Germinal center (tissue), 1 donor: ENCODE results near the gene SEBOX.

Experiments used
- DNase-seq: peaks from one replicate; pipeline ENCODE4 v3.0.0; 2012; ENCODE audit warnings: mixed read lengths, low spot score

Gene SEBOX

GRCh38 chr17:28368915-28369683, 4.1 kb upstream of the SEBOX start:
- DNase-seq = no peak

GRCh38 chr17:28368306-28368831, 3.4 kb upstream of the SEBOX start:
- no peak for DNase-seq

GRCh38 chr17:28367641-28368305, 2.8 kb upstream of the SEBOX start:
- DNase-seq = no peak

- no peak for DNase-seq
Measured at GRCh38 chr17:28366605-28367004, 1.6 kb upstream of the SEBOX start.

- no peak for DNase-seq
Measured at GRCh38 chr17:28365487-28365886, 488 bp upstream of the SEBOX start.

GRCh38 chr17:28363776-28364650, 986 bp downstream of the SEBOX start:
- DNase-seq = no peak

GRCh38 chr17:28363186-28363585, 1.8 kb downstream of the SEBOX start:
- DNase-seq = no peak

- no peak for DNase-seq
Measured at GRCh38 chr17:28357901-28358197, 7.2 kb downstream of the SEBOX start.

GRCh38 chr17:28357061-28357900, 7.7 kb downstream of the SEBOX start, which contains the start of gene POLDIP2:
TSS of gene POLDIP2 (minus strand) at chr17:28357527. CDS start at chr17:28357448, 79 bp downstream.
- peak; percentile 94 for DNase-seq

GRCh38 chr17:28350271-28350670, 14.7 kb downstream of the SEBOX start:
- DNase-seq = no peak

- DNase-seq = no peak
Measured at GRCh38 chr17:28348979-28349378, 16.0 kb downstream of the SEBOX start.

GRCh38 chr17:28347261-28347891, 17.6 kb downstream of the SEBOX start:
- no peak for DNase-seq

GRCh38 chr17:28346746-28347246, 18.2 kb downstream of the SEBOX start:
- DNase-seq = no peak

GRCh38 chr17:28346199-28346580, 18.8 kb downstream of the SEBOX start:
- no peak for DNase-seq

GRCh38 chr17:28345419-28346198, 19.4 kb downstream of the SEBOX start:
- DNase-seq = no peak

- no peak for DNase-seq
Measured at GRCh38 chr17:28344435-28344901, 20.5 kb downstream of the SEBOX start.

- no peak for DNase-seq
Measured at GRCh38 chr17:28344011-28344410, 21.0 kb downstream of the SEBOX start.

GRCh38 chr17:28343491-28343932, 21.5 kb downstream of the SEBOX start:
- DNase-seq = no peak

- no peak for DNase-seq
Measured at GRCh38 chr17:28342313-28342712, 22.7 kb downstream of the SEBOX start.

GRCh38 chr17:28341516-28341915, 23.5 kb downstream of the SEBOX start:
- no peak for DNase-seq
